HepG2 (cell line): ENCODE results near the gene COL9A3. TPM values are rescaled to one million over a fixed set of nuclear protein-coding genes. Genes with fewer than 3 reads are reported as not detected.

ENCODE experiments used
- CREB1 ChIP-seq, 2 experiments: fragments of 450-650 bp in 1 of 2; IDR thresholded peaks; 2 replicates each; pipeline ENCODE4 v1.6.1; 2016 to 2017; ENCODE audit warnings: control low read depth in 1 of 2, mild to moderate bottlenecking in 1 of 2, missing compliant biosample characterization in 1 of 2, missing genetic modification characterization in 1 of 2
- DMAP1 ChIP-seq: IDR thresholded peaks from 2 replicates; pipeline ENCODE4 v1.6.1; 2016
- FOXO1 ChIP-seq: sonication (generic); formaldehyde crosslinking; IDR thresholded peaks from 2 replicates; pipeline ENCODE4 v1.4.0; 2020; ENCODE audit warnings: missing genetic modification reagents
- GRHL1 ChIP-seq: sonication (generic); formaldehyde crosslinking; conservative IDR thresholded peaks from 2 replicates; pipeline ENCODE4 v1.8.0; 2022; ENCODE audit warnings: missing genetic modification reagents
- HIC2 ChIP-seq: sonication (generic); formaldehyde crosslinking; IDR thresholded peaks from 2 replicates; pipeline ENCODE4 v1.9.0; 2022; ENCODE audit warnings: low read depth, missing genetic modification reagents
- MATR3 ChIP-seq: sonication (generic); formaldehyde crosslinking; IDR thresholded peaks from 2 replicates; pipeline ENCODE4 v1.4.0; 2020; ENCODE audit warnings: missing genetic modification reagents
- NFE2L2 ChIP-seq: fragments of 150-350 bp; IDR thresholded peaks from 2 replicates; pipeline ENCODE4 v1.6.1; 2014; ENCODE audit warnings: low read length
- NR2F1 ChIP-seq, 2 experiments: fragments of 450-650 bp in 1 of 2; formaldehyde crosslinking in 1 of 2; IDR thresholded peaks; 2 replicates each; pipeline versions ENCODE4 v1.5.0 to v1.6.1; 2016 to 2020; ENCODE audit warnings: mild to moderate bottlenecking in 1 of 2, missing compliant biosample characterization in 1 of 2, missing genetic modification reagents in 1 of 2, moderate library complexity in 1 of 2
- PPARG ChIP-seq: conservative IDR thresholded peaks from 2 replicates; pipeline ENCODE4 v1.6.1; 2016; ENCODE audit warnings: missing biosample characterization, missing genetic modification reagents
- SIX4 ChIP-seq: sonication (generic); formaldehyde crosslinking; IDR thresholded peaks from 2 replicates; pipeline ENCODE4 v1.4.0; 2020; ENCODE audit warnings: missing genetic modification reagents
- ZFP82 ChIP-seq: sonication (generic); formaldehyde crosslinking; IDR thresholded peaks from 2 replicates; pipeline ENCODE4 v1.5.1; 2020; ENCODE audit warnings: mild to moderate bottlenecking, missing genetic modification reagents, borderline replicate concordance
- ZIK1 ChIP-seq: sonication (generic); formaldehyde crosslinking; IDR thresholded peaks from 2 replicates; pipeline ENCODE4 v1.5.0; 2020; ENCODE audit warnings: mild to moderate bottlenecking, low read depth, missing genetic modification reagents, borderline replicate concordance
- ZNF17 ChIP-seq: sonication (generic); formaldehyde crosslinking; IDR thresholded peaks from 2 replicates; pipeline ENCODE4 v1.5.0; 2020; ENCODE audit warnings: mild to moderate bottlenecking, missing genetic modification reagents
- ZNF20 ChIP-seq: sonication (generic); formaldehyde crosslinking; IDR thresholded peaks from 2 replicates; pipeline ENCODE4 v1.4.0; 2020; ENCODE audit warnings: mild to moderate bottlenecking, moderate library complexity, missing genetic modification reagents
- ZNF329 ChIP-seq: sonication (generic); formaldehyde crosslinking; IDR thresholded peaks from 2 replicates; pipeline ENCODE4 v1.9.0; 2021; ENCODE audit warnings: low read depth, mild to moderate bottlenecking, missing genetic modification reagents
- ZNF333 ChIP-seq: sonication (generic); formaldehyde crosslinking; IDR thresholded peaks from 2 replicates; pipeline ENCODE4 v1.4.0; 2020; ENCODE audit warnings: mild to moderate bottlenecking, missing genetic modification reagents, borderline replicate concordance
- ZNF451 ChIP-seq: sonication (generic); formaldehyde crosslinking; IDR thresholded peaks from 2 replicates; pipeline ENCODE4 v1.5.0; 2020; ENCODE audit warnings: mild to moderate bottlenecking, missing genetic modification reagents
- ZNF577 ChIP-seq: sonication (generic); formaldehyde crosslinking; IDR thresholded peaks from 2 replicates; pipeline ENCODE4 v1.4.0; 2020; ENCODE audit warnings: mild to moderate bottlenecking, low read depth, missing genetic modification reagents, borderline replicate concordance
- polyA plus RNA-seq, 8 experiments: library from polyadenylated mRNA; depleted of rRNA in 3 of 8; stranded (reverse) in 7 of 8; unstranded in 1 of 8; fragments of >200 nt; fragmentation: Illumina TruSeq in 4 of 8; extraction: Trizol in 4 of 8; gene quantifications; 2 replicates each; pipeline versions ENCODE4 v1.2.1 to v1.2.3, GENCODE V29; 2011 to 2016; ENCODE audit warnings: low read depth in 4 of 8, missing spikeins in 1 of 8, mixed read lengths in 1 of 8; ENCODE audit not compliant: insufficient read depth in 1 of 8
- total RNA-seq, 5 experiments: library from RNA; depleted of rRNA; stranded (reverse); fragments of >200 nt; fragmentation: Illumina TruSeq; extraction: Trizol; gene quantifications; 2 replicates each; pipeline ENCODE4 v1.2.3, GENCODE V29; 2016; ENCODE audit warnings: low read depth in 1 of 5
- TF ChIP-seq, protein P1 (sequence below): sonication (generic); formaldehyde crosslinking; IDR thresholded peaks from 2 replicates; pipeline ENCODE4 v1.4.0; 2020; ENCODE audit warnings: missing genetic modification reagents, borderline replicate concordance
- TF ChIP-seq, protein P2 (sequence below): sonication (generic); formaldehyde crosslinking; IDR thresholded peaks from 2 replicates; pipeline ENCODE4 v1.8.0; 2022; ENCODE audit warnings: missing genetic modification reagents, low read depth, mild to moderate bottlenecking, borderline replicate concordance

Gene COL9A3
- total and polyA plus RNA-seq, 2 of the 13 experiments (the other 11 are each of a cell fraction or from before 2014, with no cell fraction given), result 155 to 204 TPM

- 0 out of 2 replicates have a peak, but pooled peaks have one; percentile 18 for TF ChIP-seq SIX4
- peak; percentile 55; the same call in 1 of the 2 replicates for TF ChIP-seq FOXO1 (CRISPR knock-in tag)
- TF ChIP-seq, protein P1, sequence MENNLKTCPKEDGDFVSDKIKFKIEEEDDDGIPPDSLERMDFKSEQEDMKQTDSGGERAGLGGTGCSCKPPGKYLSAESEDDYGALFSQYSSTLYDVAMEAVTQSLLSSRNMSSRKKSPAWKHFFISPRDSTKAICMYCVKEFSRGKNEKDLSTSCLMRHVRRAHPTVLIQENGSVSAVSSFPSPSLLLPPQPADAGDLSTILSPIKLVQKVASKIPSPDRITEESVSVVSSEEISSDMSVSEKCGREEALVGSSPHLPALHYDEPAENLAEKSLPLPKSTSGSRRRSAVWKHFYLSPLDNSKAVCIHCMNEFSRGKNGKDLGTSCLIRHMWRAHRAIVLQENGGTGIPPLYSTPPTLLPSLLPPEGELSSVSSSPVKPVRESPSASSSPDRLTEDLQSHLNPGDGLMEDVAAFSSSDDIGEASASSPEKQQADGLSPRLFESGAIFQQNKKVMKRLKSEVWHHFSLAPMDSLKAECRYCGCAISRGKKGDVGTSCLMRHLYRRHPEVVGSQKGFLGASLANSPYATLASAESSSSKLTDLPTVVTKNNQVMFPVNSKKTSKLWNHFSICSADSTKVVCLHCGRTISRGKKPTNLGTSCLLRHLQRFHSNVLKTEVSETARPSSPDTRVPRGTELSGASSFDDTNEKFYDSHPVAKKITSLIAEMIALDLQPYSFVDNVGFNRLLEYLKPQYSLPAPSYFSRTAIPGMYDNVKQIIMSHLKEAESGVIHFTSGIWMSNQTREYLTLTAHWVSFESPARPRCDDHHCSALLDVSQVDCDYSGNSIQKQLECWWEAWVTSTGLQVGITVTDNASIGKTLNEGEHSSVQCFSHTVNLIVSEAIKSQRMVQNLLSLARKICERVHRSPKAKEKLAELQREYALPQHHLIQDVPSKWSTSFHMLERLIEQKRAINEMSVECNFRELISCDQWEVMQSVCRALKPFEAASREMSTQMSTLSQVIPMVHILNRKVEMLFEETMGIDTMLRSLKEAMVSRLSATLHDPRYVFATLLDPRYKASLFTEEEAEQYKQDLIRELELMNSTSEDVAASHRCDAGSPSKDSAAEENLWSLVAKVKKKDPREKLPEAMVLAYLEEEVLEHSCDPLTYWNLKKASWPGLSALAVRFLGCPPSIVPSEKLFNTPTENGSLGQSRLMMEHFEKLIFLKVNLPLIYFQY (CRISPR knock-in tag), result 0 out of 2 replicates have a peak, but pooled peaks have one; percentile 41
- no peak for TF ChIP-seq ZNF577 (CRISPR knock-in tag)
- no peak for TF ChIP-seq ZNF17
- TF ChIP-seq ZFP82 (CRISPR knock-in tag), result no peak
- TF ChIP-seq ZNF451 (CRISPR knock-in tag), result no peak
- peak; percentile 28; the same call in 1 of the 2 replicates for TF ChIP-seq PPARG
- TF ChIP-seq DMAP1 (CRISPR knock-in tag), result no peak; the same call in none of the 2 replicates
- peak; percentile 44; the same call in 1 of the 2 replicates for TF ChIP-seq CREB1 (IDR thresholded peaks at IDR 0.05)
- TF ChIP-seq CREB1 (CRISPR knock-in tag; IDR thresholded peaks at IDR 0.05), result no peak
- TF ChIP-seq, protein P2, sequence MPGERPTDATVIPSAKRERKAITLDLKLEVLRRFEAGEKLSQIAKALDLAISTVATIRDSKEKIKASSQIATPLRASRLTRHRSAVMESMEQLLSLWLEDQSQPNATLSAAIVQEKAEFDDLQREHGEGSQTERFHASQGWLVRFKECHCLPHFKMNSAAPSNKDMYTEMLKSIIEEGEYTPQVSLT (CRISPR knock-in tag), result no peak
- peak; percentile 70; the same call in 1 of the 2 replicates for TF ChIP-seq ZNF20 (CRISPR knock-in tag)
- TF ChIP-seq ZIK1 (CRISPR knock-in tag), result peak; percentile 48; the same call in 1 of the 2 replicates
- TF ChIP-seq GRHL1 (CRISPR knock-in tag), result no peak
- TF ChIP-seq HIC2 (CRISPR knock-in tag), result peak; percentile 72; the same call in 1 of the 2 replicates
- no peak for TF ChIP-seq ZNF329 (CRISPR knock-in tag)
- TF ChIP-seq ZNF333, result 0 out of 2 replicates have a peak, but pooled peaks have one; percentile 43
- TF ChIP-seq MATR3 (CRISPR knock-in tag), result no peak
- no peak for TF ChIP-seq NFE2L2
- 0 out of 4 replicates have a peak, but pooled peaks of 1 of the 2 experiments have one; percentile 20 for TF ChIP-seq NR2F1 (CRISPR knock-in tag; IDR thresholded peaks at IDR 0.05)
Observed at GRCh38 chr20:62875419-62876361, 58.8 kb downstream of the COL9A3 start (continued).
